ENCODE measurements around the gene GRPEL2.

DNA sequence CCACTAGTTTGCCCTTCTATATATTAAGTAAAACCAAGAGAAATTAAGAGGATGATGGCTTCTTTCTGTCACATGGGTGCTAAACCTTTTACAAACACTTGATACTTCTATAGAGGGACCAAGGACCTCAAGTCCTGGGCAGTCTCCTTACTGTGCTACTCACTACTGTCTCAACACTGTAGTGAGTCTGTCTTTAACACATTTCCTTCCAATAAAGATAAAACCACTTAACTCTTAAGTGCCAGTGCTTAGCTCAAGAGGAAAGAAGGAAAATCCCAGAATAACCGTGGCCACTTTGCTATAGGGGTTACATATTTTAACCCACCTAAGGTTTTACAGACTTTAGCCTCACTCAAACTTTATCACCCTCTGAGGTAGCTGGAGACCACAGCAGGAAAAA lies 4.4 kb upstream of the GRPEL2 start:
- TF ChIP-seq CTCF (IDR thresholded peaks at IDR 0.05) (no peak), POLR2A (IDR thresholded peaks at IDR 0.05) (no peak)
